Measurements from ENCODE around the gene STK32B.

STK32B gene

DNA sequence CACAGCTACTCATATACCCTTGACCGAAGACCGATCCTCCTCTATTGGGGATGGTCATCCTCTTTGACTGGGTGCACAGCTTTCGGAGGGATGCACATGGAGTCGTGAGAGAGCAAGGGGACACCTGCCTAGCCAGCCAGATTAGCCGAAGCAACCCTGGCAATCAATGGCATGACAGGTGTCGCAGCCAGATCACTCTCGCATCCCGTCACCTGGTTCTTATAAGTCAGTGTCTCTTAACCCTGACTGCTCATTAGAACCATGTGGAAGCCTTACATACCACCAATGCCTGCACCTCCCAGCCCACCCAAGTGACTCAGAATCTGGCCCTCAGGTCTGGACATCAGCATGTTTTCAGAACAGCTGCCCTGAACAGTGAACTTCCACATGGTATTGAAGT is 407.4 kb downstream of the STK32B start:
- DNase-seq: no peak

DNA sequence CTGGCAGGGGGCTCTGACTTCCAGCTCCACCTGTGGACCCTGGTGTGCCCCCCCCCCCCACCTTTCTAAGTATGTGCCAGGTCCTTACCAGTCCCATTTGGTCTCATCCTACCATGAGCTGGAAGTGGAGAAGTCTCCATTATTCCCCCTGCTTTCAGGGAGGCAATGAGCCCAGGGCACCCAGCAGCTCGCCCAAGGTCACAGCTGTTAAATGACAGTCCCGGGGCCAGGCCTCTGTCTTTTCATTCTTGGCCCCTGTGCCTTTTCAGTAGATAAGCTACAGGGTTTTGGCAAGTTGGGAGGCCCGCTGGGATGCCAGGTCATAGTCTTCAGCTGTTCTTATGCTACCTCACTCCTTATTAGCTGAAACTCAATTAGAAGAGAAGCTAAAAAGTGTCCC is 408.0 kb downstream of the STK32B start:
- no peak for DNase-seq

DNA sequence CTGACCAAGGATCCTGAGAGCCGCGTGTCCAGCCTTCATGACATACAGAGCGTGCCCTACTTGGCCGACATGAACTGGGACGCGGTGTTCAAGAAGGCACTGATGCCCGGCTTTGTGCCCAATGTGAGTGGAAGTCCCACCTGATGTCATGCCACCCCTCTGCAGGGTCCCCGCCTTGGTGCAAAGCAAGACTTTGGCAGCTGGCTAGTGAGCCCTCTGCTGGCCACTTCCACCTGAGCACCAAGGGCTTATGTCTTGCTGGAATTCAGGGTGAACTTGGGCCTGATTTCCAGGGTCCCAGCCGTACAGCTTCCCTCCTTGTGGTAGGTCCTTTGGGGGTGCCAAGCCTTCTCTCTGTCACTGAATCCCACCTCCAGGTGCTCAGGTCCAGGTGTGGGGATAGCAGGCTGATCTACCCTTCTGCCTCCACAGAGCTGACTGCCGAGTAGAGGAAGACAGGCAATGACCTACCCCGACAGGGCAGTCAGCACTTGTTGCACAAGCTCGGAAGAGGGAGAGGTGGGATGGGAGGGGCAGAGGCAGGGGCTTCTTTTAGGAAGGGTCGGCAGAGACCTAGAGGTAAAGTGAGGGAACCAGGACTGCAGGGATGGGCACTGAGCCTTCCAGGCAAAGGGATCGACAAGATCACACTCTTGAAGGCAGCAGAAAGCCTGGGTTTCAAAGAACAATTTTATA is 409.0 kb downstream of the STK32B start:
- DNase-seq: no peak

DNA sequence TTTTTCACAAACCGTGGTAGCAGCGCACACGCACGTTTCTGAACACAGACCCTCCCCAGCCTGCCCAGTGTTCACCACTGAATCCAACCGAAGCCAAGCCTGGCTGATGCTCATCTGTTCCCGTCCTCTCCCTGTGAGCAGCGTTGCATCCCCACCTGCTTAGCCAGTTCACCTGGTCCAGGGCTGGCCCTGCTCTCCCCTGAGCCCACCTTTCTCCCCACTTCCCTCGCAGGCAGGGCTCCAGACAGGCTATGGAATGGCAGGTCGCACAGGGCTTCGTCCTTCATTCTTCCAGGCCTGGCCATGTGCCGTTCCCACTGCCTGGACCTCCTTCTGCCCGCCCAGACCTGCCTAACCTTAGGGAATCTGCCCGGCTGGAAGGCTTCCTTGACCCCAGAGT is 410.2 kb downstream of the STK32B start:
- no peak for DNase-seq

DNA sequence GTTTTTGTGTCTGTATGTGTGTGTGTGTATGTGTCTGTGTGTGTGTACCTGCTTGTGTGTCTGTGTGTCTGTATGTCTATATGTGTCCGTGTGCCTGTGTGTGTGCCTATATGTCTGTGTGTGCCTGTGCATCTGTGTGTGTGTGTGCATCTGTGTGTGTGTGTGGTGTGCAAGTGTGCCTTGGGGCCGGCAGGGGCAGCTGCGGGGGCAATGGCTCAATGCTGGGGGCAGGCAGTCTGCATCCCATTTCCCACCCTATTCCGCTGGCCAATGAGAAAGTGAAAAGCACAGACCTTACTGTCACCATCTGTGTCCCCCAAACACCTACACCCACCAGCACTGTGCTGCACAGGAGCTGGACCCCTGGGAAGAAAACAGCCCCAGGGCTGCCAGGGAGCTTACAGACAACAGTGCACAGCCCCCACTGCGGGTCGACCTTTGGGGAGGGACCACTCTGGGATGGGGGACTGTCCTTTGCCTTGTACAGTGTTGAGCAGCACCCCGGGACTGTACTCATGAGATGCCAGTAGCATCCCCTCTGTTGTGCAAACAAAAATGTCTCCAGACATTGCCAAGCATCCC is 411.1 kb downstream of the STK32B start:
- DNase-seq: no peak

DNA sequence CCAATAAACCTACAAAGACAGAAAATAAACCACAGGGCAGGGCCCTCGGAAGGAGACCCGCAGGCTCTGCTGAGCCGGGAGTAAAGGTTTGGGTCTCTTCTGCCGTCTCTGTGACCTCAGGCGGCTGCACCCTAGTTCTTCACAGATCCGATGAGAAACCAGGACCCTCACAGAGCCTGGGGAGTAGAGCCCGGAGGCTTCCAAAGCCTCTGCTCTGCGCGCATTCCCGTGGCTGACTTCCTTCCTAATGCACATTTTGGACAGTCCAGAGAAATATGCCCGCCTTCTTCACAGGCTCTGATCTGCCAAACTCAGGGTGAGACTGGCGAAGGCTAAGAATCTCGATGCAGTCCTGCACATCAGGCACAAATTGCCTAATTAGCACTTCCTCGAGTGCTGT is 411.6 kb downstream of the STK32B start:
- no peak for DNase-seq

DNA sequence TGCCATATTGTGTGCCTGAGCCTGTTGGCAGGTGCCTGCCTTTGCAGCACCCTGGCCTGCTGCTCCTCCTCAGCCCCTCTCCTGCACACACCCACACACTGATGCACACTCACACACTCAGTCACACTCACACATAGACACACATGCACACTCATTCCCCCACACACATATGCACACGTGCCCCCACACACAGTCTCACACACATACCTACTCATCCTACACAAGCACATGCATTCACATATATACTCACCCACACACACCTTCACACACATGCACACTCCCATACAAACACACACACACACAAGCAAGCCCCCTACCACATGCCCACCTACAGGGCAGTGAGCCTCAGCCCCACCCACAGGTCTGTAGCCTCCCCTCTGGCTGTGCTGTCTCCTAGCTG is 412.1 kb downstream of the STK32B start:
- DNase-seq: no peak

DNA sequence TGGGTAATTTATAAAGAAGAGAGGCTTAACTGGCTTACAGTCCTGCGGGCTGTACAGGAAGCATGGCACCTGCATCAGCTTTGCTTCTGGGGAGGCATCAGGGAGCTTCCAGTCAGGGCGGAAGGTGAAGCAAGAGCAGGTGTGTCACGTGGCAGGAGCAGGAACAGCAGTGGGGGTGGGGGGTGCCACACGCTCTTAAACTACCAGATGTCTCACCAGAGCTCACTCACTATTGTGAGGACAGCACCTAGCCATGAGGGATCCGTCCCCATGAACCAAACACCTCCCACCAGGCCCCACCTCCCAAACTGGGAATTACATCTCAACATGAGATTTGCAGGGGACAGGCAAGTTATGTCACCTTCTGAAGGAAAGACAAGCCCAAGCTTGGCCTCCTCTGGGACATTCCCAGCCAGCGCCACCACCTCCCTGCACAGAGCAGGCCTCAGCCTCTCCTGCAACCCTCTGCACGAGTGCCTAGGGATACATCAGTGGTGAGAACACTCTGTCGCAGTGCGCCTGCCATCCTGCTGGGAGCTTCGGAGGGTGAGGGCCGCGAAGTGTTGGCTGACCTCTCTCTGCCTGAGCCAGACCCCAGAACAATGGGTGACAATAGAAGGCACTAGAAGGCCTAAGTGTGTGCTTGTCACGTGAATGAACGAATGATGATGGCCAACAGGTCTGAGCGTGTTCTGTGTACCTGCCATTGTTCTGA is 412.8 kb downstream of the STK32B start:
- DNase-seq: no peak

DNA sequence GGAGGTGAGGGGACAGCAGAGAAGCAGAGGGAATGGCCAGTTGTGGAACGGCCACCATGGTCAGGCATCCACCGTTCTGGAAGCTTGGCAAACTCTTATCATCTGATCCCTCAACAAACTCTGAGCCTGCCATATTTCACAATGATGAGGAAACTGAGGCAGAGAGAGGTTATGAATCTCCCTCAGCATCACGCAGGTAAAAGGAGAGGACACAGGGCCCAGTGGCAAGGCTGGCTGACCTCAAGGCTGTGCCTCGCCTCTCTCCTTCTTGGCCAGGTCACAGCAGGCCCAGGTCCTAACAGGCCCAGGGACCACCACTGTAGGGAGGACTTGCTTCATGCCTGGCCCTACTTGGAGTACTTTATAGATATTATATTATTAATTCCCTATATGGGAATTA is 414.2 kb downstream of the STK32B start:
- no peak for DNase-seq

DNA sequence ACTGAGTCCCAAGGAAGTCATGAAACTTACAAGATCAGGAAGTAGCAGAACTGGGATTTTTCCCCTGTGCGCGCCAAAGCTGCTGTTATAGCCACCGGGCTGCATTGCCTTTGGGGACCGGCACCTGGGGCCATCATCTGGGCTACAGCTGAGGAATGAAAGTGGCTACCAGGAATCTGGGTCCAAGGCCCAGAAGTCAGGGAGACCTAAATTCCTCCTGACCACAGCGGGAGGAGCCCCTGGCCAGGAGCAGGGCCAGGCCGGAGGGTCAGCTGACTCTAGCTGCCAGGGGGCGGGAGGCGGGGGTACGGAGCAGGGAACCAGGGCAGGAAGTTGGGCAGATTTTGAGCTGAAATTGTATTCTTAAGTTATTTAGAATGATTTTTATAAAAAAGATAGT is 414.7 kb downstream of the STK32B start:
- no peak for DNase-seq

DNA sequence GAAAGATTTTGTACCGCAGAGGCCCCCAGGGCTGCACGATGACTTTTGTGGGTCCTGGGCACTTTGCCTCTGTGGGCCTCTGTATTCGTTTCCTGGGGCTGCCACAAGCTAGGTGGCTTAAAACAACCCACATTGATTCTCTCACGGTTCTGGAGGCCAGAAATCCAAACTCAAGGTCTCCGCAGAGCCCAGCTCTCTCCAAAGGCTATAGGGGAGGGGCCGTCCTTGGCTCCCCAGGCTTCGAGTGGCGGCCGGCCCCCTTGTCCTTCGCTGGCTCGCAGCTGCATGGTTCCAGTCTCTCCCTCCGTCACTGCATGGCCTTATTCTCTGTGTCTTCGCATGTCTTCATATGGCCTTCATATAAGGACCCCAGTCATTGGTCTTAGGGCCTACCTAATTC is 415.8 kb downstream of the STK32B start:
- DNase-seq: no peak

DNA sequence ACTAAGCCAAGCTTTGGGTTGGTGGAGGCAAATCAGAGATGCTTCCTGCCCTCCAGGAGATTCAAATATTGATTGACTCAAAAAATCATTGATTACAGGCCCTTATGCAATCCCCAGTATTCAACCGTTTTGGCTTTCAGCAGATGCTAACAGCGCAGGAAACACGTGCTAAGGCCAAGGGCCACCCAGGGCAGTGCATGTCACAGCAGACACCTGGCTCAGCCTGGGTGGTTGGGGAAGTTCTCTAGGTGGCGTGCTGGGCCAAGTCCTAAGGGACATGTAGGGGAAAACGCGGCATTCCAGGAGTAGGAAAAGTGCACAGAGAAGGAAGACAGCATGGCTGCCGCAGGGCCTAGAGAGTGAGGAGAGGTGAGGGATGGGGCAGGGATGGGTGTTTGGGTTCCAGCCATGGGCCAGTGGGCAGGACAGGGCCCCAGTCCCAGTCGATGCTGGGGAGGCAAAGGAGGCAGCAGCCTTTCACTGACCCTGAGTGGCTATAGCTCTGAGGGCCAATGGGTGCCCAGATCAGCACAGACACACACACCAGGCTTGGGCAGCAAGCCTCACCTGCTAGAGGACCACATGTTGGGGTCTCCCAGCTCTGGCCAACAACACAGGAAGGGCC is 418.0 kb downstream of the STK32B start:
- no peak for DNase-seq

DNA sequence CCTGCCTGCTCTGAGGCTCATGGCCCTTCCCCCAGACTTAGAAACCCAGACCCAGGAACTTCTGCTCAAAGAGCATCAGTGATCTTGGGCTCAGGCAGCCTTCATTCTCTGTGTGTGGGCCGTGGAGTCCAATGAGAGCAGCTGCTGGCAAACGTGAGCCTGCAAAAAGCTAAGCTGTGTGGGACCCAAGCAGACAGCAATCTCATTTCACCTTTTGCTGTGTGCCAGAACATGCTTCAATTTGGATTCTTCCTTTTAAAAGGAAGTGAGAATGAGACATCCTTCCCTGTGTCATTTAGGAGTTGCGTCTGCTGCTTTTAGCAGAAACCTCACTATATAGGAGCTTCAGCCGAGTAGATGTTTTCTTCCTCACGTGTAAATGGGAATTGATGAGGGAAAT is 418.6 kb downstream of the STK32B start:
- DNase-seq: no peak

DNA sequence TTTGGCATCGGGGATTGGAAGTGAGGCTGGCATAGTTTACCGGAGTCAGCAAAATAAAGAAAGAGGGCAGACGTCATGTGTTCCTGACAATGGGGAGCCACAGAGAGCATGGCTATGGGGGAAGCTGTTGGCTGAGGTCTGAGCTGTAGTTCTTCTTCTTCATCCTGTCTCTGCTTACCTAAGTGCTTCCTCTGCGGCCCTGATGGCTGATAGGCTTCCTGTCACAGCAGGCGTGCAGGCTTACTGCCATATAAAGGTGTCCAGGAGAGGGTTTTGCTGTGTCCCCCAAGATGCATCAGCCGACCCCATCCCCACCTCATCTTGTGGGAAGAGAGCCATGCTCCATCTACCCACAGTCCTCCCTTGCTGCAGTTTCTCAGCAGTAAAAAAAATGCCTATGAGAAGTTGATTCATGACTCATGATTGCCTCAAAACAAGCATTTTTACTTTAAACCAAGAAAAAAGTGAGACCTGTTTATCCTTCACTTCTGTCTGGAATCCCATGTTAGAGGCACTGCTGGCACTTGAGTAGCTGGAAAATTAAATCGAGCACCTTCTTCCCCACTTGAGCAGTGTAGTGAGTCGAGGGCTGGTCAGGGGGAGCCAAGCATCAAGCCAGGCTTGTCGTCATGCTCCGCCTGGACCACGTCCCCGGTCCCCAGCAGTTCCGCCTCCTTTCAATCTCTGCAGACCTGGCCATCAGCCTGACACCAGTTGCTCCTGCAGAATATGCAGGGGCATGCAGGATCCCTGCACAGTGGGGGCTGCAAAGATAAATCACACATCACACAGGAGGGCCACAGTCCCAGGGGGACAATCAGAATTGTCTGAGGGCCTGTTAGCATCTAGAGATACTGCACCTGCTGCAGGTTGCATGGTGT is 419.3 kb downstream of the STK32B start:
- no peak for DNase-seq

DNA sequence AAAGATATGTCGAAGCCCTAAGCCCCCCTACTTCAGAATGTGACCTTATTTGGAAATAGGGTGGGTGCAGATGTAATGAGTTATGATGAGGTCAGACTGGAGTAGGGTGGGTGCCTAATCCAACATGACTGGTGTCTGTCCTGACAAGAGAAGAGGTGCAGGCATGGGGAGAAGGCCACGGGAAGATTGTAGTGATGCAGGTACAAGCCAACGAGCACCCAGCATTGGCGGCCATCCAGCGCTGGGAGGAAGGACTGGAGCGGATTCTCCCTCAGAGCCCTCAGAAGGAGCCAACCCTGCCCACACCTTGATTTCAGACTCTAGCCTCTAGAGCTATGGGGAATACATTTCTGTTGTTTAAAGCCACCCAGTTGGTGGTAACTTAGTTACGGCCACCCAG is 419.9 kb downstream of the STK32B start:
- no peak for DNase-seq

DNA sequence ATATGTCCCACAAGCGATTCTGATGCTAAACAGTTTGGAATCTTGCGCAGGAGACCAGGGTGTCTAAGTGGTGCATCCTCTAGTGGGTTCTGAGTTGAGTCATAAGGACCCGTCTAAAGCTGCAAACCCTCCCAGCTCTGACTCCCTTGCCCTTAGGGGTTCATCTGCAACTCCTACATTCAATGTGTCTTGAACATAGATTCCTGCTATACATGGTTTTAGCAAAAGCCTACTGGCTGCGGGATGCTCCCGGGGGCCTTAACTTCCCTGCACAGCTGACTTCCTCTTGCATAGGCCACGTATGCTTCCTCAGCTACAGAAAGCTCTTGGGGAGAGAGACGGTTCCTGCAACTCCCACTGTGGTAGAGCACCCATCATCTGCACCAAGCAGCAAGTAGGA is 420.4 kb downstream of the STK32B start:
- DNase-seq: no peak

DNA sequence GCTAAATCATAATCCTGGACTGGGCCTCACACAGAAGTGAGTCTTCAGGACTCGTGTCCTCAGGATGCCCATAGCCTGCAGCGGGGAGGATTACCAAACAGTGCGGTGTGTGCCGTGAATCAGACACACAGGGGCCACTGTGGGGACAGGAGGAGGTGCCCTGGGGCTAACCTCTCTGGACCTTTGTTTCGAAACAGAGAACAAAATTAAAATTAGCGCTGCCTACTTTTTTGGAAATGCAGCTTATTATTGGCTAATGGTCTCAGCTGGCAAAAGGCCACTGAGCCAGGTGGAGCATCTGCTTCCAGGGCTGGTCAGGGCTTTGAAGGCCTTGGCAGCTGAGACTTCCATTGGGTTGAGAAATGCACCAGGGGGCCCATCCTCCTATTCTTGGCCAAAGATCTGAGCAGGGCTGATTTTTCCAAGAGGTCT is 420.9 kb downstream of the STK32B start:
- DNase-seq: no peak

DNA sequence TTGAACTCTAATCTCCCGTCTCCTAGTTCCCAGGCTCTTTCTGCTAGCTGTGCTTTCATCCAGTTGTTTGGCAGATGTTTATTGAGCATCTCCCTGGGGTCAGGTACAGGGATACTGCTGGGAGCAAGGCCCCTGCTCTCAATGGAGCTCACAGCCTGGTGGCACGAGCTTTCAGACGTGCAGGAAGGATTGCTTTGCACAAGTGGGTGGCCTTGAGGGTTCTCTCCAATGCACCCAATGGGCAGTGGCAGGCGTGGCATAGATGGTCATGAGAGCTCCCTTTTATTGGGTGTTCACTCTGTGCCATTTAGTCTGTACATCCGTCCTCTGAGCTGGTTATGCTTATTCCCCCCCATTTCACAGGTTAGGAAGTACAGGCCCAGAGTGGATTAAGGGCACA is 421.8 kb downstream of the STK32B start:
- no peak for DNase-seq

DNA sequence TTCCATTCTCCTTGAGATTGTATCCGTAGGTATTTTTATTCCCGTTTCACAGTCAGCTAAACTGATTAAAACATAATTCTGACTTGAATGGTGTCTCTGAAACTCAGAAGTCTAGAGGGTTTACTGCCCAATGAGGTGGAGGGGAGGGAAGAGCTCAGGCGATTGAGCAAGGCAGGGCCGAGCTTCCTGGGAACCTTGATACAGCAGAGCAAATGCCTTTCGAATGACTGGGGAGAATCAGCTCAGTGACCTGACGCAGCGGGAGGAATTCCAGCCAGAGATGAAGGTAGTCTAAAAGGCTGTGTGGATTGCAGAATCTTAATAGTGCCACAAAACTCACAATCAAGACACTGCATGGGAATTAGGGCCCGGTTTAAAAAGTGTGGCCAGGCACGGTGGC is 423.5 kb downstream of the STK32B start:
- DNase-seq: no peak

DNA sequence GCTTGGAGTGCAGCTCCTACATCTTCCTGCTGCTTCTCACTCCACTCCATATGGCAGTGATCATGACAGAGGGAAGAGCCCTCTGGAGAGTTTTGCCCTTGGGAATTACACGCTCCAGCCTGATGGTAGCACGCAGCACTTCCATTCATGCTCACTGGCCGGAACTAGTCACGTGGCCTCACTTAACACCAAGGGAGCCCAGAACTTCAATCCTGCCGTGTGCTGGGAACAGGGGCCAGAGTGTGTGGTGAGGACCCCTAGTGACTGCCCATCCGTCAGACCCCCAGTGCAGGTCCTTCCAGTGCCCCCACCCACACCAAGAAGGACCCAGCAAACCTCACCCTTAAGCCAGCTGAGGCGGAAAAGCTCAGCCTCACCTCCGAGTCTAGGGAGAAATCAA is 426.3 kb downstream of the STK32B start:
- no peak for DNase-seq

DNA sequence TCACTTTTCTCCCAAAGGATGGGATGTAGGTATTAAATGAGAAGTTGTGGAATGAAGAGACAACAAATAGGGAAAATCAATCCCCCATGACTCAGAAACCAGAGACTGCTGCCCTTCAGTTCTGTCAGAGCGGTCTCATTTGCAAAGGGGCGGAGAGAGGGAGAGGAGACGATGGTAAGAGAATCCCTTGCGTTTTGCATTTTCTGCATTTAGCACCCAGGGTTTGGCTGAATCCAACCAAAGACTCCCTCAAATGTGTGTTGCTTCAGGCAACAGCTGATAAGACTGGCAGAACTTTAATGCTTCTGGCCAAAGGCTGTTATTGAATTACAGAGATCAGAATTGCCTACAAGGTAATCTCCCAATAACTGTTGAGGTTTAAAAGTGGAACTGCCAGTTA is 426.9 kb downstream of the STK32B start:
- no peak for DNase-seq

DNA sequence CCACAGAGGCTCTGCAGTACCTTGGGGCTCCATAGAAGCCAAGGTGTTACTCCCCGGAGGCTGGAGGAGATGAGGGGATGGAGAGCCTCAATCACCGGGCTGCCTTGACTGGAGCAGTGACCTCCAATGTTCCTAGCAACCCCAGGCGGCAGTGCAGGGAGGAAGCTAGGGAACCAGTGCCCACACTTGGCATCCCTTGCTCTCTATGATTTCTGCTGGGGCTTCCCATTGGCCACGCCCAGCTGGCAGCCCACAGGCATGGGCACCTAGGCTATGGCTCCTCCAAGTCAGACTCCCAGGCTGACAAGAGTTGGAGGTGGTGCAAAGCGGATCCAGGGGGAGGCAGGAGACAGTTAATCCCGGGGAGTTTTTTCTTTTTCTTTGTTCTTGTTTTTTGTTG is 427.4 kb downstream of the STK32B start:
- no peak for DNase-seq

DNA sequence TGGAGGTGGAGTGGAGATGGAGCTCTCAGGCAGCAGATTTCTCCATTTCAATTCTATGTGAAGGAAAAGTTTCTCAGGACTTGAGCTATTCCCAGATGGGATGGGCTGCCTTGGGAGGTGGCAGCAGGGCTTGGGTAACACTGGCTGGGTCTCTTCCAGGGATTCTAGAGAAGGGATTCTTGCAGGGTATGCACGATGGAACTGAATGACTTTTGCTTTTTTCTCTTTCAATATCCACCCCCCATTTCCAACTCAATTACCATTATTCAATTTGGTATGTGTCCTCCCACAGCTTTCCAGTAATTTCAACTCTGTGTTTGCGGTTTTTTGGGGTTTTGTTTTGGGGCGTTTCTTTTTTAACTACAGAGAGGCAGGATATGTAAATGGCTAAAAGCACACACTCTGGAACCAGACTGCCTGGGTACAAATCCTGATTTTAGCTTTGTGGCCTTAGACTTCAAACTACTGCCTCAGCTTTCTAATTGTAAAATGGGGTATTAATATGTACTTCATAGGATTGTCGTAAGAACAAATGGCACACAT is 428.3 kb downstream of the STK32B start:
- DNase-seq: no peak
